GM23338 (cell line): ENCODE measurements around the gene UHRF1. TPM values are rescaled to one million over a fixed set of nuclear protein-coding genes. Genes with fewer than 3 reads are reported as not detected.

Source experiments
- ATAC-seq: fragments of 200-7000 bp; cut with Tn5 transposase; 3 replicates; pipeline ENCODE4 v1.9.1; 2020
- DNase-seq: peaks from one replicate; pipeline ENCODE4 v3.0.0-alpha.2; 2015; ENCODE audit warnings: low spot score
- H2AFZ ChIP-seq: fragments of 200-600 bp; sonication (generic); 2 replicates; pipeline ENCODE4 v1.8.0; 2016; ENCODE audit warnings: antibody characterized with exemption, mild to moderate bottlenecking, moderate library complexity
- H3F3A ChIP-seq: fragments of 200-600 bp; sonication (generic); replicated peaks from 2 replicates; pipeline ENCODE4 v1.8.0; 2017; ENCODE audit warnings: antibody characterized with exemption, mixed run types, low read depth
- H3K27ac ChIP-seq: fragments of 200-600 bp; sonication (generic); 2 replicates; pipeline ENCODE4 v1.6.1; 2016; ENCODE audit warnings: low read depth
- H3K27me3 ChIP-seq: fragments of 200-600 bp; sonication (generic); 2 replicates; pipeline ENCODE4 v1.8.0; 2016; ENCODE audit warnings: mild to moderate bottlenecking, mixed run types, moderate library complexity; ENCODE audit not compliant: insufficient read depth
- H3K36me3 ChIP-seq: fragments of 200-600 bp; sonication (generic); 2 replicates; pipeline ENCODE4 v1.8.0; 2016; ENCODE audit warnings: mild to moderate bottlenecking; ENCODE audit not compliant: insufficient read depth
- H3K4me1 ChIP-seq: fragments of 200-600 bp; sonication (generic); 2 replicates; pipeline ENCODE4 v1.8.0; 2016; ENCODE audit warnings: mild to moderate bottlenecking, moderate library complexity; ENCODE audit not compliant: insufficient read depth
- H3K4me2 ChIP-seq: fragments of 200-600 bp; sonication (generic); 2 replicates; pipeline ENCODE4 v1.7.1; 2017; ENCODE audit warnings: mixed run types
- H3K4me3 ChIP-seq: fragments of 200-600 bp; sonication (generic); 2 replicates; pipeline ENCODE4 v1.6.1; 2016; ENCODE audit warnings: mixed run types
- H3K79me2 ChIP-seq: fragments of 200-600 bp; sonication (generic); replicated peaks from 2 replicates; pipeline ENCODE4 v1.8.0; 2017; ENCODE audit warnings: mild to moderate bottlenecking; ENCODE audit not compliant: insufficient read depth
- H3K9me2 ChIP-seq: fragments of 200-600 bp; sonication (generic); 2 replicates; pipeline ENCODE4 v1.8.0; 2017; ENCODE audit not compliant: insufficient read depth
- H4K20me1 ChIP-seq: fragments of 200-600 bp; sonication (generic); replicated peaks from 2 replicates; pipeline ENCODE4 v1.8.0; 2017; ENCODE audit warnings: mild to moderate bottlenecking; ENCODE audit not compliant: insufficient read depth
- H3K27ac Mint-ChIP-seq: 2 replicates; pipeline ENCODE4 v1.8.0; 2020; ENCODE audit warnings: inconsistent platforms, mild to moderate bottlenecking, moderate library complexity, mixed read lengths
- H3K27me3 Mint-ChIP-seq: 3 replicates; pipeline ENCODE4 v1.8.0; 2022; ENCODE audit warnings: low read depth, mild to moderate bottlenecking, moderate library complexity, mixed read lengths, inconsistent platforms; ENCODE audit not compliant: insufficient read depth, poor library complexity
- H3K36me3 Mint-ChIP-seq: 3 replicates; pipeline ENCODE4 v1.8.0; 2021; ENCODE audit warnings: low read depth, mild to moderate bottlenecking, inconsistent platforms, moderate library complexity, mixed read lengths
- H3K4me1 Mint-ChIP-seq: 3 replicates; pipeline ENCODE4 v1.8.0; 2020; ENCODE audit warnings: mild to moderate bottlenecking, inconsistent platforms, mixed read lengths
- H3K4me3 Mint-ChIP-seq: 3 replicates; pipeline ENCODE4 v1.8.0; 2021; ENCODE audit warnings: moderate library complexity, mild to moderate bottlenecking, inconsistent platforms, mixed read lengths
- H3K9me3 Mint-ChIP-seq: 3 replicates; pipeline ENCODE4 v1.8.0; 2020; ENCODE audit warnings: moderate library complexity, mild to moderate bottlenecking, inconsistent platforms, mixed read lengths
- CREB1 ChIP-seq: fragments of 250-450 bp; sonication (Bioruptor Pico); IDR thresholded peaks from 2 replicates; pipeline ENCODE4 v1.5.0; 2020; ENCODE audit warnings: low read depth, mild to moderate bottlenecking, moderate library complexity
- CTCF ChIP-seq, 2 experiments: fragments of 200-600 bp in 1 of 2; sonication (generic) in 1 of 2; conservative IDR thresholded peaks; 2 replicates each; pipeline versions ENCODE4 v1.5.1 to v1.6.1; 2016 to 2017; ENCODE audit warnings: antibody characterized with exemption in 2 of 2, low read depth in 2 of 2, mild to moderate bottlenecking in 2 of 2, moderate library complexity in 1 of 2
- ETS1 ChIP-seq: IDR thresholded peaks from 2 replicates; pipeline ENCODE4 v1.6.1; 2016; ENCODE audit warnings: antibody characterized with exemption
- EZH2 ChIP-seq: fragments of 200-600 bp; sonication (generic); IDR thresholded peaks from one replicate; pipeline ENCODE4 v1.8.0; 2017; ENCODE audit warnings: antibody characterized with exemption, mild to moderate bottlenecking, low read depth; ENCODE audit not compliant: unreplicated experiment
- EZH2phosphoT487 ChIP-seq: fragments of 200-600 bp; sonication (generic); IDR thresholded peaks from one replicate; pipeline ENCODE4 v1.8.1; 2018; ENCODE audit warnings: antibody characterized with exemption; ENCODE audit not compliant: unreplicated experiment
- JUNB ChIP-seq: IDR thresholded peaks from one replicate; pipeline ENCODE4 v1.6.1; 2016; ENCODE audit warnings: antibody characterized with exemption; ENCODE audit not compliant: unreplicated experiment
- NANOG ChIP-seq: IDR thresholded peaks from 2 replicates; pipeline ENCODE4 v1.6.1; 2016; ENCODE audit warnings: antibody characterized with exemption, borderline replicate concordance
- POLR2AphosphoS5 ChIP-seq: IDR thresholded peaks from 2 replicates; pipeline ENCODE4 v1.6.1; 2016; ENCODE audit warnings: antibody characterized with exemption, low read depth
- REST ChIP-seq: IDR thresholded peaks from one replicate; pipeline ENCODE4 v1.6.1; 2018; ENCODE audit warnings: antibody characterized with exemption; ENCODE audit not compliant: unreplicated experiment
- STAT1 ChIP-seq: IDR thresholded peaks from one replicate; pipeline ENCODE4 v1.6.1; 2016; ENCODE audit warnings: antibody characterized with exemption; ENCODE audit not compliant: unreplicated experiment
- ZNF114 ChIP-seq: fragments of 250-450 bp; sonication (Bioruptor Pico); IDR thresholded peaks from 2 replicates; pipeline ENCODE4 v1.5.0; 2020; ENCODE audit warnings: mild to moderate bottlenecking, moderate library complexity
- ZNF331 ChIP-seq: fragments of 250-450 bp; sonication (Bioruptor Pico); IDR thresholded peaks from 2 replicates; pipeline ENCODE4 v1.5.0; 2020; ENCODE audit warnings: low read depth, mild to moderate bottlenecking, moderate library complexity
- ZNF462 ChIP-seq: fragments of 250-450 bp; sonication (Bioruptor Pico); IDR thresholded peaks from 2 replicates; pipeline ENCODE4 v1.5.0; 2020; ENCODE audit warnings: mild to moderate bottlenecking, moderate library complexity
- polyA plus RNA-seq: library from polyadenylated mRNA; unstranded; fragments of >200 nt; fragmentation: Nextera tagmentation; extraction: Ambion mirVana; gene quantifications from 2 replicates; pipeline ENCODE4 v1.2.1, GENCODE V29; 2016
- total RNA-seq: library from RNA; depleted of rRNA; stranded (reverse); fragments of >200 nt; shearing (Covaris generic); gene quantifications from 2 replicates; pipeline ENCODE4 v1.2.3, GENCODE V29; 2014

UHRF1 gene
- total and polyA plus RNA-seq, 2 experiments from 2014 or later, result 20.3 to 45.7 TPM

GRCh38 chr19:4990306-4990705 is 81.0 kb downstream of the UHRF1 start:
- H2AFZ ChIP-seq, result no peak overlapping the region

More at GRCh38 chr19:4990306-4990705, 81.0 kb downstream of the UHRF1 start:
- no peaks in the 10 kb centered on the region; the same call in 1 of the 2 replicates for H3F3A ChIP-seq
- DNase-seq, result no peak
- H3K27ac Mint-ChIP-seq, result no peak overlapping the region; the same call in 1 of the 2 replicates
- H3K79me2 ChIP-seq, result peaks cover 93% of the 10 kb centered on the region
- H3K9me2 ChIP-seq, result no peaks in the 10 kb centered on the region
- TF ChIP-seq ZNF331 (no peak), ZNF114 (CRISPR knock-in tag) (no peak), EZH2phosphoT487 (no peak), EZH2 (no peak), CREB1 (no peak), ETS1 (no peak), STAT1 (no peak), JUNB (no peak), REST (no peak), POLR2AphosphoS5 (no peak), CTCF (conservative IDR thresholded peaks at IDR 0.05; ENCODE audit: low read depth in 2 of 2) (no peak), ZNF462 (CRISPR knock-in tag) (no peak), NANOG (no peak)
- H4K20me1 ChIP-seq, result peaks cover 11% of the 10 kb centered on the region
- H3K36me3 Mint-ChIP-seq, result no peaks in the 10 kb centered on the region
- ATAC-seq, result no peak
- no peak overlapping the region for H3K4me3 Mint-ChIP-seq
- no peaks in the 10 kb centered on the region for H3K9me3 Mint-ChIP-seq
- H3K4me3 ChIP-seq, result no peak overlapping the region
- no peaks in the 10 kb centered on the region for H3K4me1 ChIP-seq
- H3K27me3 Mint-ChIP-seq, result peaks cover 10% of the 10 kb centered on the region
- peaks cover 27% of the 10 kb centered on the region for H3K4me1 Mint-ChIP-seq
- H3K27me3 ChIP-seq, result no peaks in the 10 kb centered on the region
- no peak overlapping the region for H3K27ac ChIP-seq
- H3K36me3 ChIP-seq, result no peaks in the 10 kb centered on the region
- H3K4me2 ChIP-seq, result no peak overlapping the region
